ENCODE measurements around the gene CEP131. TPM values are rescaled to one million over a fixed set of nuclear protein-coding genes. Genes with fewer than 3 reads are reported as not detected.

The CEP131 gene
- total and polyA plus RNA-seq, 5 donors from 2014 or later: 1.4 to 9.9 (median 2.0) TPM

DNA sequence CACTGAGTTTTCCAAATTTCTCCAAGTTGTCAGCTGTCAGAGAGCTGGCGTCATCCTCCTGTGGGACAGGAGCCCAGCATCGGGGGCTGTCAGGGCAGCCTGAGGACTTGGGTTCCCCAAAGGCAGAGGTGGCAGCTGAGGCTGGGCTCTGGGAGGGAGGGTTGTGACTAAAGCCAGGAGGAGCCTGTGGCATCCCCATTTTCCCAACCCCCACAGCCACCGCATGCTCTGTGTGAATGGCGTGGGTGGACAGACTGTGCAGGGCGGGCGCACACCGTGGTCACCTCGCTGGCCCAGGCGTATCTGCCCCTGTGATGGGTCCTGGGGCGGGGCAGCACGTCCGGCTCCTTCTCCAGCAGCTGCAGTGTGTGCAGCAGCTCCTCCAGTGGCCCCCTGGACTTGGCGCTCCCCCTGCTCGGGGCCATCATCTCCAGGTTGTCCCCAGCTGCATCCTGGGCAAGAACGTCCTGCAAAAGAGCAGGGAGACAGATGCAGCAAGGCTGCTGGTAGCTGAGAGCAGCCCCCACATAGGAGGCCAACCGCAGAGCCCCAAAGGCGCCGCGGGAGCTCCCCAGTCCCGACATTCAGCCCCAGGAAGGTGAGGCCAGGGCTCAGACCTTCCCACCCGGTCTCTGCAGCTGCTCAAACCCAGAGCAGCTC lies 24.8 kb downstream of the CEP131 start:
- H3K27ac Mint-ChIP-seq: no peak overlapping the region
- Histone ChIP-seq H3K4me3 (ENCODE audit: low read depth, low read length) (no peak overlapping the region), H3K9me3 (ENCODE audit: control insufficient read depth in 2 of 2, low read length in 2 of 2) (no peaks in the 10 kb centered on the region), H3K27ac (ENCODE audit: insufficient read depth, low read length, poor library complexity, severe bottlenecking) (no peak overlapping the region), H3K27me3 (ENCODE audit: control insufficient read depth, insufficient read depth, low read length) (no peaks in the 10 kb centered on the region), H3K36me3 (ENCODE audit: control insufficient read depth, insufficient read depth, low read length) (no peaks in the 10 kb centered on the region), H3K4me1 (ENCODE audit: control insufficient read depth, insufficient read depth, low read length, poor library complexity, severe bottlenecking) (no peaks in the 10 kb centered on the region)
- no peak overlapping the region for H3K4me3 Mint-ChIP-seq
- DNase-seq (no peak), ATAC-seq (ENCODE audit: low read depth in 2 of 2) (no peak)
- H3K4me1 Mint-ChIP-seq: no peaks in the 10 kb centered on the region
- peaks cover 0 to 2% (median 0%) of the 10 kb centered on the region in 7 donors for H3K9me3 Mint-ChIP-seq
- no peaks in the 10 kb centered on the region for H3K27me3 Mint-ChIP-seq
- H3K36me3 Mint-ChIP-seq: no peaks in the 10 kb centered on the region

DNA sequence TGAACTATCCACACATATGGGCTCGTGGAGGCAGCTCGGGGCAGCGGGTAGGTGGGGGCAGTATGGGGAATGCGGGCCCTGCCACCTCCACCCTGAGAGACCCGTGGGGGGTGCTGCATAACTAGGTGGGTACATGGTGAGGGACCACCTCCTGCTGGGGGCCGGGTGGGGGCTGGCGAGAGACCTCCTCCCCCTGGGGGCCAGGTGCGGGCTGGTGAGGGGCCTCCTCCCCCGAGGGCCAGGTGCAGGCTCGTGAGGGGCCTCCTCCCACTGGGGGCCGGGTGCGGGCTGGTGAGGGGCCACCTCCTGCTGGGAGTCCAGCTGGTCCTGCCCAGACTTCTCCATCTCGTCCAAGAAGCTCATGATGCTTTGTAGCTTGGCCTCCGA lies 25.4 kb downstream of the CEP131 start:
- peaks cover 0 to 2% (median 0%) of the 10 kb centered on the region in 7 donors for H3K9me3 Mint-ChIP-seq
- no peaks in the 10 kb centered on the region for H3K4me1 ChIP-seq (ENCODE audit: control insufficient read depth, insufficient read depth, low read length, poor library complexity, severe bottlenecking)
- DNase-seq: no peak
- no peaks in the 10 kb centered on the region for H3K36me3 Mint-ChIP-seq
- no peak overlapping the region for H3K4me3 Mint-ChIP-seq
- H3K4me3 ChIP-seq (ENCODE audit: low read depth, low read length): no peak overlapping the region
- no peaks in the 10 kb centered on the region for H3K36me3 ChIP-seq (ENCODE audit: control insufficient read depth, insufficient read depth, low read length)
- H3K27ac Mint-ChIP-seq: no peak overlapping the region
- no peaks in the 10 kb centered on the region for H3K4me1 Mint-ChIP-seq
- H3K27me3 Mint-ChIP-seq: no peaks in the 10 kb centered on the region
- no peaks in the 10 kb centered on the region for H3K27me3 ChIP-seq (ENCODE audit: control insufficient read depth, insufficient read depth, low read length)
- H3K9me3 ChIP-seq (ENCODE audit: control insufficient read depth in 2 of 2, low read length in 2 of 2): no peaks in the 10 kb centered on the region
- no peak overlapping the region for H3K27ac ChIP-seq (ENCODE audit: insufficient read depth, low read length, poor library complexity, severe bottlenecking)
- ATAC-seq (ENCODE audit: low read depth in 2 of 2): no peak

DNA sequence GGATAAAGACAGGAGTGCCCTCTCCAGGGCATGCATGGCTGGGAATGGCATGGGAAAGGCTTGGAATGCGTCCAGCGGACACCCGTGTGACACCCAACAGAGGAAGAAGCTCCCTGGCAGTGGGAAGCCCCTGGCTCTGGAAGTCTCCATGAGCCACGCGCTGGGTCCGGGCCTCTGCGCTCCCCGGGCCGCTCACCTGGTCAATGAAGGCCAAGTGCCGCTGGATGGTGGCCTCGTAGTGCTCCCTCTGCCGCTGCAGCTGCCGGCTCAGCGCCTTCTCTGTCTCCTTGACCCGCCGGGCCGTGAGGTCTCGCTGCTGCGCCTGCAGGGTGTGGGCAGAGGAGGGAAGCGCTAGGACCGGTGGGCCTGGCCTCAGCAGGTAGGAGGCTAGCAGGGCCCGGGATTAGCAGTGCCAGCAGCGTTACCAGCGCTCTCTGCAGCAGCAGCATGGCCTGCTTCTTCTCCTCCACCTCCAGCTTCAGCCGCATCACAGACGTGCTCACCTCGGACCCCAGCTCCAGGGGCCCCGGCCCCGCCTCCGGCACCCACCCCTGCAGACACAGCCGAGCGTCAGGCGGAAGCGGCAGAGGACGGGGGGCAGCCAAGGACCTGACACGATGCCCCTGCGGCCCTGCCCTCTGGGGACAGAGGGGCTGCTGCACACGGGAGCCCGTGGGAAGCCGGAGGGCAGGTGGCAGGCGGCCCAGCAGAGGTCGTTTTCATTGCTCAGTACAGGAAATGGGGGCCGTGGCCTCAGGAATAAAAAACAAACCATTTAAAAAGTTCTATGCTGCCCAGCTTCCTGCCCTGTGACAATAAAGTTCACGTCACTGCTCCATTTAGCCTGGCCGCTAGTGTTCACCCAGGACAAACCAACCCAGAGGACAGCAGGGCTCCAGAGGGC lies 26.0 kb downstream of the CEP131 start:
- Mint-ChIP-seq H3K27me3 (no peaks in the 10 kb centered on the region), H3K4me3 (no peak overlapping the region), H3K27ac (no peak overlapping the region), H3K9me3 (peaks cover 0 to 2% (median 0%) of the 10 kb centered on the region in 7 donors), H3K4me1 (no peaks in the 10 kb centered on the region), H3K36me3 (no peaks in the 10 kb centered on the region)
- Histone ChIP-seq H3K27me3 (ENCODE audit: control insufficient read depth, insufficient read depth, low read length) (no peaks in the 10 kb centered on the region), H3K36me3 (ENCODE audit: control insufficient read depth, insufficient read depth, low read length) (no peaks in the 10 kb centered on the region), H3K4me3 (ENCODE audit: low read depth, low read length) (no peak overlapping the region), H3K4me1 (ENCODE audit: control insufficient read depth, insufficient read depth, low read length, poor library complexity, severe bottlenecking) (no peaks in the 10 kb centered on the region), H3K27ac (ENCODE audit: insufficient read depth, low read length, poor library complexity, severe bottlenecking) (no peak overlapping the region), H3K9me3 (ENCODE audit: control insufficient read depth in 2 of 2, low read length in 2 of 2) (no peaks in the 10 kb centered on the region)
- ATAC-seq (ENCODE audit: low read depth in 2 of 2) (no peak), DNase-seq (no peak)

DNA sequence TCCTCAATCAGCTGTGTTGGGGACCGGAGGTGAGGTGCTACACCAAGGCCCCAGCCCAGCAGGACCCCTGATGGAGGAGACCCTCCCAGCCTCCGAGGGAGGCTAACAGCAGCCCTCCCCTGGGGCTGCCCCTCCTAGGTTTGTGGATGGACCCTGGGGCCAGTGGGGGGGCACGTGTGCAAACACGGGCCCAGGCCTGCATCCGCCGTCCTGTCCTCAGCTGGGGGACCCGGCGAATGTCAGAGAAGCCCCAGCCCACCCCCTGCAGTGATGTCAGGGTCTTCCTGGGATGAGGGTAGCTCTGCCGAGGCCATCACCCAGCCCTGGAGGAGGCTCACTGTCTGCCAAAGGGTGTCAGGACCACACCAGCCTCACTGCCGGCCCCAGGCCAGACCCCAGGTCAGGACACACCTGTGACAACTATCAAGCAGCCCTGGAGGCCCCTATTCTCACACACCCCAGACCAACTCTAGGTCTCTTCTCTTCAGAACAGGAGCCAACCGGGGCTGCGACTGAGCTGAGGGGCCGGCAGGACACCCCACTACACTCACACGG lies 26.7 kb downstream of the CEP131 start:
- Histone ChIP-seq H3K27ac (ENCODE audit: insufficient read depth, low read length, poor library complexity, severe bottlenecking) (no peak overlapping the region), H3K36me3 (ENCODE audit: control insufficient read depth, insufficient read depth, low read length) (no peaks in the 10 kb centered on the region), H3K27me3 (ENCODE audit: control insufficient read depth, insufficient read depth, low read length) (no peaks in the 10 kb centered on the region), H3K4me3 (ENCODE audit: low read depth, low read length) (no peak overlapping the region), H3K9me3 (ENCODE audit: control insufficient read depth in 2 of 2, low read length in 2 of 2) (no peaks in the 10 kb centered on the region), H3K4me1 (ENCODE audit: control insufficient read depth, insufficient read depth, low read length, poor library complexity, severe bottlenecking) (no peaks in the 10 kb centered on the region)
- no peaks in the 10 kb centered on the region for H3K4me1 Mint-ChIP-seq
- peaks cover 0 to 2% (median 0%) of the 10 kb centered on the region in 7 donors for H3K9me3 Mint-ChIP-seq
- no peak for ATAC-seq (ENCODE audit: low read depth in 2 of 2)
- H3K27ac Mint-ChIP-seq: no peak overlapping the region
- DNase-seq: no peak
- H3K4me3 Mint-ChIP-seq: no peak overlapping the region
- H3K27me3 Mint-ChIP-seq: no peaks in the 10 kb centered on the region
- H3K36me3 Mint-ChIP-seq: no peaks in the 10 kb centered on the region

DNA sequence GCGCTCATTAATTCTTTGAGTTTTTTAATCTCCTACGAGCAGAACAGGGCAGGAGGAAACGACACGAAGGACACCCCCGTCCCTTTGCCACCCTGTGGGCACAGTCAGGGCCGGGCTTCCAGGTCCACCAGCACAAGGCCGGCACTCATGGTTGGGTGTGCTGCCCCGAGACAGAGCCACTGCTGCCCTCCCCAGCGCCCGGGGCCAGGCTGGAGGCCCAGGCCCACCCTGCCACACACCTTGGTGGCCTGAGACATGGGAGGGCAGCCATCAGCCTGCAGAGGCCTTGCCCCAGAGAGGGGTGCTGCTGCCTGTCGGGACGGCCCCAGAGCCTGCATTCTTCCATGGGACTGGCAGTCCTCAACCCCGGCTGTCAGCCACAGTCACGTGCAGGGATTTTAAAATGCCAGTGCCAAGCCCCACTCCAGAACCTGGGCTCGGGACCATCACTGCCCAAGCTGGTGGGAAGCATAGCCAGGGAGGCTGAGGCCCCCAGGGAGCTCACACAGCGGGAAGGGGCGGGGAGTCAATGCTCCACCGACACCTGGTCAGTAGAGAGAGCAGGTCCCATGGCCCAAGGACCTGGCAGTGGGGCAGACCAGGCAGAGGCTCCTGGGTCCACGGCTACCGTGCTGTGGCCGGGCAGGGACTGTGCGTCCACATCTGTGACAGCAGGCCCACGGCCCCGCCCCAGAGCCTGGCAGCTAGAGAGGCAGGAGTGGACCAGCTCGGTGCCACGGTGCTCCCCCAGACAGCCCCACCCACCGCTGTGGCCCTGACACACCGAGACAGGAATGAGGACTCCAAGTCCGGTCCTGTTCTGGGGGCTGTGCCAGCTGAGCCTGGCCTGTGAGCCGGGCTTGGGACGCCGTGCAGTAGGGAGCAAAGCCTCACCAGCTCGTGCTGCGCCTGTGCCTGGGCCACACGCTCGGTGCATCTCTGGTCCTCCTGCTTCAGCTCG lies 27.5 kb downstream of the CEP131 start:
- Histone ChIP-seq H3K4me1 (ENCODE audit: control insufficient read depth, insufficient read depth, low read length, poor library complexity, severe bottlenecking) (no peaks in the 10 kb centered on the region), H3K9me3 (ENCODE audit: control insufficient read depth in 2 of 2, low read length in 2 of 2) (no peaks in the 10 kb centered on the region), H3K27ac (ENCODE audit: insufficient read depth, low read length, poor library complexity, severe bottlenecking) (no peak overlapping the region), H3K36me3 (ENCODE audit: control insufficient read depth, insufficient read depth, low read length) (no peaks in the 10 kb centered on the region), H3K27me3 (ENCODE audit: control insufficient read depth, insufficient read depth, low read length) (no peaks in the 10 kb centered on the region), H3K4me3 (ENCODE audit: low read depth, low read length) (no peak overlapping the region)
- no peaks in the 10 kb centered on the region for H3K4me1 Mint-ChIP-seq
- no peaks in the 10 kb centered on the region for H3K36me3 Mint-ChIP-seq
- no peak overlapping the region for H3K4me3 Mint-ChIP-seq
- no peak for ATAC-seq (ENCODE audit: low read depth in 2 of 2)
- H3K27ac Mint-ChIP-seq: no peak overlapping the region
- H3K9me3 Mint-ChIP-seq: peaks cover 0 to 2% (median 0%) of the 10 kb centered on the region in 7 donors
- no peaks in the 10 kb centered on the region for H3K27me3 Mint-ChIP-seq
- no peak for DNase-seq

DNA sequence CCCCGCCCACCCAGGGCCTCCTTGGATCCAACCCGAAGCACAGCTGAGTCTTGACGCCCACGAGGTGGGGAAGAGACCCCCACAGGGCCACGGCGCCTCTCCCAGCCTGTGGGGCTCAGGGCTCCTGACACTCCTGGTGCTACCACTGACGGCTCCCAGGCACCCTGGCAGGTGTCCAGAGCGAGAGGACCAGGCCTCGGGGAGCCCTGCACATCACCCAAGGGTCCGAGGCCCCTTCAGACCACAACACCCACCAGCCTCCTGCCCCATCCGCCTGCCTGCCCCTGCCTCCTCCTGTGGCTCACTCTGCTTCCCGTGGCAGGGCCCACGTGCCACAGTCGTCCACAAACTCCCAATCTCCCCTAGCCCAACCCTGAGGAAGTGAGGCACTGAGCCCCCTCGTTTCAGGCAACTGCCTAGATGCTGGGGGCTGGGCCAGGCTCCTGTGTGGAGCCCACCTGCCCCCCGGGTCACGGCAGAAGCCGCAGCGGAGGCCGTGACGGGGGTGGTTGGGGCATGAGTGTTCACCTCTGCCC lies 28.5 kb downstream of the CEP131 start:
- Mint-ChIP-seq H3K4me1 (no peaks in the 10 kb centered on the region), H3K36me3 (no peaks in the 10 kb centered on the region), H3K27me3 (no peaks in the 10 kb centered on the region), H3K4me3 (no peak overlapping the region), H3K27ac (no peak overlapping the region), H3K9me3 (peaks cover 0 to 2% (median 0%) of the 10 kb centered on the region in 7 donors)
- Histone ChIP-seq H3K4me1 (ENCODE audit: control insufficient read depth, insufficient read depth, low read length, poor library complexity, severe bottlenecking) (no peaks in the 10 kb centered on the region), H3K27ac (ENCODE audit: insufficient read depth, low read length, poor library complexity, severe bottlenecking) (no peak overlapping the region), H3K4me3 (ENCODE audit: low read depth, low read length) (no peak overlapping the region), H3K27me3 (ENCODE audit: control insufficient read depth, insufficient read depth, low read length) (no peaks in the 10 kb centered on the region), H3K36me3 (ENCODE audit: control insufficient read depth, insufficient read depth, low read length) (no peaks in the 10 kb centered on the region), H3K9me3 (ENCODE audit: control insufficient read depth in 2 of 2, low read length in 2 of 2) (no peaks in the 10 kb centered on the region)
- no peak for DNase-seq
- ATAC-seq (ENCODE audit: low read depth in 2 of 2): no peak
